HepG2 (cell line): ENCODE results near the gene PKP4. TPM values are rescaled to one million over a fixed set of nuclear protein-coding genes. Genes with fewer than 3 reads are reported as not detected.
A peak's percentile ranks its signal among the peaks of the same experiment; 100 is the strongest.

ENCODE experiments used
- ATF7 ChIP-seq, 2 experiments: fragments of 450-650 bp in 1 of 2; sonication (generic) in 1 of 2; formaldehyde crosslinking in 1 of 2; IDR thresholded peaks; 2 replicates each; pipeline versions ENCODE4 v1.4.0 to v1.6.1; 2016 to 2020; ENCODE audit warnings: antibody characterized with exemption in 1 of 2, mild to moderate bottlenecking in 1 of 2, missing genetic modification reagents in 1 of 2
- ISL2 ChIP-seq: sonication (generic); formaldehyde crosslinking; IDR thresholded peaks from 2 replicates; pipeline ENCODE4 v1.5.0; 2020; ENCODE audit warnings: missing genetic modification reagents
- KDM2A ChIP-seq: sonication (generic); formaldehyde crosslinking; IDR thresholded peaks from 2 replicates; pipeline ENCODE4 v1.4.0; 2020; ENCODE audit warnings: low read depth, missing genetic modification reagents, borderline replicate concordance
- RNF2 ChIP-seq: fragments of 450-650 bp; conservative IDR thresholded peaks from 2 replicates; pipeline ENCODE4 v1.6.1; 2016; ENCODE audit warnings: low read depth
- RXRA ChIP-seq: sonication (generic); formaldehyde crosslinking; IDR thresholded peaks from 2 replicates; pipeline ENCODE4 v1.5.1; 2020; ENCODE audit warnings: missing genetic modification reagents
- SOX13 ChIP-seq, 3 experiments: fragments of 450-650 bp in 1 of 3; sonication (generic) in 1 of 3; formaldehyde crosslinking in 1 of 3; IDR thresholded peaks in 2 of 3; conservative IDR thresholded peaks in 1 of 3; 2 replicates each; pipeline versions ENCODE4 v1.5.0 to v1.6.1; 2016 to 2020; ENCODE audit warnings: antibody characterized with exemption in 1 of 3, mild to moderate bottlenecking in 1 of 3, missing compliant biosample characterization in 1 of 3, missing genetic modification reagents in 1 of 3, moderate library complexity in 1 of 3
- SOX5 ChIP-seq: IDR thresholded peaks from 2 replicates; pipeline ENCODE4 v1.6.1; 2016; ENCODE audit warnings: borderline replicate concordance
- SP4 ChIP-seq: sonication (generic); formaldehyde crosslinking; IDR thresholded peaks from 2 replicates; pipeline ENCODE4 v1.8.1; 2023; ENCODE audit warnings: mild to moderate bottlenecking, missing genetic modification reagents
- ZMYM4 ChIP-seq: sonication (generic); formaldehyde crosslinking; IDR thresholded peaks from 2 replicates; pipeline ENCODE4 v1.8.1; 2023; ENCODE audit warnings: mild to moderate bottlenecking, missing genetic modification reagents
- ZNF292 ChIP-seq: sonication (generic); formaldehyde crosslinking; IDR thresholded peaks from 2 replicates; pipeline ENCODE4 v1.8.1; 2022; ENCODE audit warnings: mild to moderate bottlenecking, low read depth, missing genetic modification reagents, borderline replicate concordance
- ZNF44 ChIP-seq: sonication (generic); formaldehyde crosslinking; IDR thresholded peaks from 2 replicates; pipeline ENCODE4 v1.5.1; 2020; ENCODE audit warnings: mild to moderate bottlenecking, missing genetic modification reagents
- ZNF563 ChIP-seq: sonication (generic); formaldehyde crosslinking; IDR thresholded peaks from 2 replicates; pipeline ENCODE4 v1.8.0; 2022; ENCODE audit warnings: mild to moderate bottlenecking, moderate library complexity, missing genetic modification reagents
- polyA plus RNA-seq, 8 experiments: library from polyadenylated mRNA; depleted of rRNA in 3 of 8; stranded (reverse) in 7 of 8; unstranded in 1 of 8; fragments of >200 nt; fragmentation: Illumina TruSeq in 4 of 8; extraction: Trizol in 4 of 8; gene quantifications; 2 replicates each; pipeline versions ENCODE4 v1.2.1 to v1.2.3, GENCODE V29; 2011 to 2016; ENCODE audit warnings: low read depth in 4 of 8, missing spikeins in 1 of 8, mixed read lengths in 1 of 8; ENCODE audit not compliant: insufficient read depth in 1 of 8
- total RNA-seq, 5 experiments: library from RNA; depleted of rRNA; stranded (reverse); fragments of >200 nt; fragmentation: Illumina TruSeq; extraction: Trizol; gene quantifications; 2 replicates each; pipeline ENCODE4 v1.2.3, GENCODE V29; 2016; ENCODE audit warnings: low read depth in 1 of 5
- TF ChIP-seq, protein P1 (sequence below), 2 experiments: sonication (generic) in 1 of 2; formaldehyde crosslinking in 1 of 2; IDR thresholded peaks; 2 replicates each; pipeline versions ENCODE4 v1.4.0 to v1.6.1; 2016 to 2020; ENCODE audit warnings: borderline replicate concordance in 1 of 2, low read depth in 1 of 2, mild to moderate bottlenecking in 1 of 2, missing genetic modification reagents in 1 of 2
- TF ChIP-seq, protein P2 (sequence below), 2 experiments: sonication (generic) in 1 of 2; formaldehyde crosslinking in 1 of 2; IDR thresholded peaks; 2 replicates each; pipeline versions ENCODE4 v1.5.1 to v1.6.1; 2011 to 2020; ENCODE audit warnings: borderline replicate concordance in 1 of 2, low read depth in 1 of 2, low read length in 1 of 2, mild to moderate bottlenecking in 1 of 2, missing genetic modification reagents in 1 of 2, moderate library complexity in 1 of 2
- TF ChIP-seq, protein P3 (sequence below): sonication (generic); formaldehyde crosslinking; IDR thresholded peaks from 2 replicates; pipeline ENCODE4 v1.4.0; 2020; ENCODE audit warnings: missing genetic modification reagents, mild to moderate bottlenecking, borderline replicate concordance

The PKP4 gene
- total and polyA plus RNA-seq, 2 of the 13 experiments (the other 11 are each of a cell fraction or from before 2014, with no cell fraction given): 80.9 to 90.5 TPM

DNA sequence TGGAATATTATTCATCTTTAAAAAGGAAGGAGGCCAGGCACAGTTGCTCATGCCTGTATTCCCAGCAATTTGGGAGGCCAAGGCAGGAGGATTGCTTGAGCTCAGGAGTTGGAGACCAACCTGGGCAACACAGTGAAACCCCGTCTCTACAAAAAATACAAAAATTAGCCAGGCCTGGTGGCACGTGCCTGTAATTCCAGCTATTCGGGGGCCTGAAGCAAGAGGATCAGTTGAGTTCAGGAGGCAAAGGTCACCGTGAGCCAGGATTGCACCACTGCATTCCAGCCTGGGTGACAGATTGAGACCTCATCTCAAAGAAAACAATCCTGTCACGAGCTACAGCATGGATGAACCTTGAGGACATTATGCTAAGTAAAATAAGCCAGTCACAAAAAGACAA is 239.0 kb downstream of the PKP4 start (continued):
- TF ChIP-seq, protein P1, sequence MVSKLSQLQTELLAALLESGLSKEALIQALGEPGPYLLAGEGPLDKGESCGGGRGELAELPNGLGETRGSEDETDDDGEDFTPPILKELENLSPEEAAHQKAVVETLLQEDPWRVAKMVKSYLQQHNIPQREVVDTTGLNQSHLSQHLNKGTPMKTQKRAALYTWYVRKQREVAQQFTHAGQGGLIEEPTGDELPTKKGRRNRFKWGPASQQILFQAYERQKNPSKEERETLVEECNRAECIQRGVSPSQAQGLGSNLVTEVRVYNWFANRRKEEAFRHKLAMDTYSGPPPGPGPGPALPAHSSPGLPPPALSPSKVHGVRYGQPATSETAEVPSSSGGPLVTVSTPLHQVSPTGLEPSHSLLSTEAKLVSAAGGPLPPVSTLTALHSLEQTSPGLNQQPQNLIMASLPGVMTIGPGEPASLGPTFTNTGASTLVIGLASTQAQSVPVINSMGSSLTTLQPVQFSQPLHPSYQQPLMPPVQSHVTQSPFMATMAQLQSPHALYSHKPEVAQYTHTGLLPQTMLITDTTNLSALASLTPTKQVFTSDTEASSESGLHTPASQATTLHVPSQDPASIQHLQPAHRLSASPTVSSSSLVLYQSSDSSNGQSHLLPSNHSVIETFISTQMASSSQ (IDR thresholded peaks at IDR 0.05; ENCODE audit: low read depth): 0 out of 2 replicates have a peak, but pooled peaks have one; percentile 49
- TF ChIP-seq, protein P1 (CRISPR knock-in tag; IDR thresholded peaks at IDR 0.05; ENCODE audit: borderline replicate concordance): peak; percentile 46; the same call in 1 of the 2 replicates
- TF ChIP-seq KDM2A (CRISPR knock-in tag) (peak; percentile 77), ZNF44 (CRISPR knock-in tag) (0 out of 2 replicates have a peak, but pooled peaks have one; percentile 66), ATF7 (IDR thresholded peaks at IDR 0.05) (peak; percentile 38; the same call in 1 of the 2 replicates), ATF7 (CRISPR knock-in tag; IDR thresholded peaks at IDR 0.05) (peak; percentile 71; the same call in 1 of the 2 replicates), ISL2 (CRISPR knock-in tag) (peak; percentile 80), RXRA (CRISPR knock-in tag) (peak; percentile 97), SOX5 (CRISPR knock-in tag) (peak; percentile 96), ZMYM4 (CRISPR knock-in tag) (peak; percentile 97), ZNF292 (CRISPR knock-in tag) (peak; percentile 90), RNF2 (peak; percentile 82; the same call in 1 of the 2 replicates), ZNF563 (CRISPR knock-in tag) (peak; percentile 43; the same call in 1 of the 2 replicates), SOX13 (IDR thresholded peaks at IDR 0.05) (peak; percentile 71), SOX13 (CRISPR knock-in tag; conservative IDR thresholded peaks at IDR 0.05 in 1 of 2, IDR thresholded peaks at IDR 0.05 in 1 of 2) (peak in 1 of 2 experiments; percentile 93; a peak in 2 of 4 replicates), SP4 (0 out of 2 replicates have a peak, but pooled peaks have one; percentile 46)
- TF ChIP-seq, protein P2, sequence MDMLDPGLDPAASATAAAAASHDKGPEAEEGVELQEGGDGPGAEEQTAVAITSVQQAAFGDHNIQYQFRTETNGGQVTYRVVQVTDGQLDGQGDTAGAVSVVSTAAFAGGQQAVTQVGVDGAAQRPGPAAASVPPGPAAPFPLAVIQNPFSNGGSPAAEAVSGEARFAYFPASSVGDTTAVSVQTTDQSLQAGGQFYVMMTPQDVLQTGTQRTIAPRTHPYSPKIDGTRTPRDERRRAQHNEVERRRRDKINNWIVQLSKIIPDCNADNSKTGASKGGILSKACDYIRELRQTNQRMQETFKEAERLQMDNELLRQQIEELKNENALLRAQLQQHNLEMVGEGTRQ (IDR thresholded peaks at IDR 0.05; ENCODE audit: low read depth, low read length): 0 out of 2 replicates have a peak, but pooled peaks have one; percentile 13
- TF ChIP-seq, protein P2 (CRISPR knock-in tag; IDR thresholded peaks at IDR 0.05; ENCODE audit: borderline replicate concordance): peak; percentile 73; the same call in 1 of the 2 replicates
- TF ChIP-seq, protein P3, sequence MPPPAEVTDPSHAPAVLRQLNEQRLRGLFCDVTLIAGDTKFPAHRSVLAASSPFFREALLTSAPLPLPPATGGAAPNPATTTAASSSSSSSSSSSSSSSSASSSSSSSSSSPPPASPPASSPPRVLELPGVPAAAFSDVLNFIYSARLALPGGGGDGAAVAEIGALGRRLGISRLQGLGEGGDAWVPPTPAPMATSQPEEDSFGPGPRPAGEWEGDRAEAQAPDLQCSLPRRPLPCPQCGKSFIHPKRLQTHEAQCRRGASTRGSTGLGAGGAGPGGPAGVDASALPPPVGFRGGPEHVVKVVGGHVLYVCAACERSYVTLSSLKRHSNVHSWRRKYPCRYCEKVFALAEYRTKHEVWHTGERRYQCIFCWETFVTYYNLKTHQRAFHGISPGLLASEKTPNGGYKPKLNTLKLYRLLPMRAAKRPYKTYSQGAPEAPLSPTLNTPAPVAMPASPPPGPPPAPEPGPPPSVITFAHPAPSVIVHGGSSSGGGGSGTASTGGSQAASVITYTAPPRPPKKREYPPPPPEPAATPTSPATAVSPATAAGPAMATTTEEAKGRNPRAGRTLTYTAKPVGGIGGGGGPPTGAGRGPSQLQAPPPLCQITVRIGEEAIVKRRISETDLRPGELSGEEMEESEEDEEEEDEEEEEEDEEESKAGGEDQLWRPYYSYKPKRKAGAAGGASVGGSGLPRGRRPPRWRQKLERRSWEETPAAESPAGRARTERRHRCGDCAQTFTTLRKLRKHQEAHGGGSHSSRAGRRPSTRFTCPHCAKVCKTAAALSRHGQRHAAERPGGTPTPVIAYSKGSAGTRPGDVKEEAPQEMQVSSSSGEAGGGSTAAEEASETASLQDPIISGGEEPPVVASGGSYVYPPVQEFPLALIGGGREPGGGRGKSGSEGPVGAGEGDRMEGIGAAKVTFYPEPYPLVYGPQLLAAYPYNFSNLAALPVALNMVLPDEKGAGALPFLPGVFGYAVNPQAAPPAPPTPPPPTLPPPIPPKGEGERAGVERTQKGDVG (CRISPR knock-in tag): peak; percentile 44; the same call in 1 of the 2 replicates
